ENCODE measurements around the gene NPAS3.

NPAS3 gene

DNA sequence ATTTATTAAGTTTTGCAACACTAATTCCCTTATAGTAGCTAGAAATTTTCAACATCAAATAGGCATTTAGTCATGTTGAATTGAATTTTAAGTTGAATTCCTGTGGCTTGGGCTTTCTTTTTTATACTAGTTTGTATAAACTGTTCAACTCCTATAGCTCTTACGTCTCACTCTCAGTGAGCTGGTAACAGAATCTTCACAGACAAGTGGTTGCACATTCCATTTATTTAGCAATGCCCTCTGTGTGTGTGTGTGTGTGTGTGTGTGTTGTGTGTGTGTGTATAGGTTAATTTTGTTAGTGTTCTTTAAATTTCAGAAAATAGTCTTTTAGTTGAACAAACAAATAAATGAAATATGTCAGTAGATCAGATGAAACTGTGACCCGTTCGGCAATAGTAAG, 425.0 kb downstream of the NPAS3 start:
- H3K4me3 ChIP-seq (ENCODE audit: low read depth, low read length), result no peak overlapping the region
- DNase-seq (ENCODE audit: low read depth), result no peak
- TF ChIP-seq, protein P1, sequence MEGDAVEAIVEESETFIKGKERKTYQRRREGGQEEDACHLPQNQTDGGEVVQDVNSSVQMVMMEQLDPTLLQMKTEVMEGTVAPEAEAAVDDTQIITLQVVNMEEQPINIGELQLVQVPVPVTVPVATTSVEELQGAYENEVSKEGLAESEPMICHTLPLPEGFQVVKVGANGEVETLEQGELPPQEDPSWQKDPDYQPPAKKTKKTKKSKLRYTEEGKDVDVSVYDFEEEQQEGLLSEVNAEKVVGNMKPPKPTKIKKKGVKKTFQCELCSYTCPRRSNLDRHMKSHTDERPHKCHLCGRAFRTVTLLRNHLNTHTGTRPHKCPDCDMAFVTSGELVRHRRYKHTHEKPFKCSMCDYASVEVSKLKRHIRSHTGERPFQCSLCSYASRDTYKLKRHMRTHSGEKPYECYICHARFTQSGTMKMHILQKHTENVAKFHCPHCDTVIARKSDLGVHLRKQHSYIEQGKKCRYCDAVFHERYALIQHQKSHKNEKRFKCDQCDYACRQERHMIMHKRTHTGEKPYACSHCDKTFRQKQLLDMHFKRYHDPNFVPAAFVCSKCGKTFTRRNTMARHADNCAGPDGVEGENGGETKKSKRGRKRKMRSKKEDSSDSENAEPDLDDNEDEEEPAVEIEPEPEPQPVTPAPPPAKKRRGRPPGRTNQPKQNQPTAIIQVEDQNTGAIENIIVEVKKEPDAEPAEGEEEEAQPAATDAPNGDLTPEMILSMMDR (IDR thresholded peaks at IDR 0.05; ENCODE audit: low read depth, low read length, missing control alignments), result no peak

DNA sequence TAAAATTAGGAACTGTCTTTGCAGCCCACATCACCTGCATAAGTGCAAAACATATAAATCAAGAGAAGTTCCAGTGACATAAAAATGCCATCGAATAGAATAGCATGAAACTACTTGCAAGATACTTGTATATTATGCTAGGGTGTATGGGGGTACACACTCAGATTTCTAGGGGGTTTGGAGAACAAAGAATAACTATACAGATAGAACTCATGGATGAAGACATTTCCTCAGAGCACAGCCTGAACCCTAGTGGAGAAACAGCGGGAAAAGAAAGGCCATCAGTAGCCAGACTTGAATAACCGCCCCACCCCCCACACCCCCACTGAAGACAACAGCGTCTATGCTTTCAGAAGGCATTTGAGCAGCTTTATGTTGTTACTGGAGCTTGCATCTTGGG, 425.8 kb downstream of the NPAS3 start:
- H3K4me3 ChIP-seq (ENCODE audit: low read depth, low read length), result no peak overlapping the region
- TF ChIP-seq, protein P1 (IDR thresholded peaks at IDR 0.05; ENCODE audit: low read depth, low read length, missing control alignments), result no peak
- no peak for DNase-seq (ENCODE audit: low read depth)

- no peak for DNase-seq (ENCODE audit: low read depth)
- no peak overlapping the region for H3K4me3 ChIP-seq (ENCODE audit: low read depth, low read length)
- TF ChIP-seq, protein P1 (IDR thresholded peaks at IDR 0.05; ENCODE audit: low read depth, low read length, missing control alignments), result no peak
These were observed 430.4 kb downstream of the NPAS3 start for GRCh38 chr14:33369041-33369440.

GRCh38 chr14:33369972-33370371, 431.3 kb downstream of the NPAS3 start:
- peak; percentile 16 for DNase-seq (ENCODE audit: low read depth)
- no peak overlapping the region for H3K4me3 ChIP-seq (ENCODE audit: low read depth, low read length)
- TF ChIP-seq, protein P1 (IDR thresholded peaks at IDR 0.05; ENCODE audit: low read depth, low read length, missing control alignments), result no peak

- H3K4me3 ChIP-seq (ENCODE audit: low read depth, low read length), result no peak overlapping the region
- TF ChIP-seq, protein P1 (IDR thresholded peaks at IDR 0.05; ENCODE audit: low read depth, low read length, missing control alignments), result no peak
- no peak for DNase-seq (ENCODE audit: low read depth)
These were observed 431.7 kb downstream of the NPAS3 start for GRCh38 chr14:33370426-33370825.

- H3K4me3 ChIP-seq (ENCODE audit: low read depth, low read length), result no peak overlapping the region
- DNase-seq (ENCODE audit: low read depth), result no peak
- TF ChIP-seq, protein P1 (IDR thresholded peaks at IDR 0.05; ENCODE audit: low read depth, low read length, missing control alignments), result no peak
These were observed 436.5 kb downstream of the NPAS3 start for GRCh38 chr14:33375196-33375595.

GRCh38 chr14:33375786-33376185, 437.1 kb downstream of the NPAS3 start:
- DNase-seq (ENCODE audit: low read depth), result no peak
- TF ChIP-seq, protein P1 (IDR thresholded peaks at IDR 0.05; ENCODE audit: low read depth, low read length, missing control alignments), result no peak
- H3K4me3 ChIP-seq (ENCODE audit: low read depth, low read length), result no peak overlapping the region
